ENCODE results near the gene KIAA1671.

Gene KIAA1671

DNA sequence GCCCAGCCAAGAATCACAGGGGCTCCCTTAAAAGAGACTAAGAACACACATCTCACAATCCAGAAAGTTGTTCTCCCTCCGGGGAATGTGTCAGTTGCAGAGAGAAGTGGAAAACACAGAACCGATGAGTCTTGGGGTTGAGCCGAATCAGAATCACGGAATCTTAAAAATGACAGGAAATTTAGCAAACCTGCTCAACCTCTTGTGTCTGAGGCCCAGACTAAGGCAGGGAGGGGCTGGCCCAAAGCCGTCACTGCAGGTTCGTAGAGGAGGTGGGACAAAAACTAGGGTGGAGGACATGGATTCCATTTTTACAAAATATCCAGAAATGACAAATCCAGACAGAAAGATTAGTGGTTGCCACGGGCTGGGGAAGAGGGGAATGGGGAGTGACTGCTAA, 63.8 kb downstream of the KIAA1671 start:
- no peak for DNase-seq

DNA sequence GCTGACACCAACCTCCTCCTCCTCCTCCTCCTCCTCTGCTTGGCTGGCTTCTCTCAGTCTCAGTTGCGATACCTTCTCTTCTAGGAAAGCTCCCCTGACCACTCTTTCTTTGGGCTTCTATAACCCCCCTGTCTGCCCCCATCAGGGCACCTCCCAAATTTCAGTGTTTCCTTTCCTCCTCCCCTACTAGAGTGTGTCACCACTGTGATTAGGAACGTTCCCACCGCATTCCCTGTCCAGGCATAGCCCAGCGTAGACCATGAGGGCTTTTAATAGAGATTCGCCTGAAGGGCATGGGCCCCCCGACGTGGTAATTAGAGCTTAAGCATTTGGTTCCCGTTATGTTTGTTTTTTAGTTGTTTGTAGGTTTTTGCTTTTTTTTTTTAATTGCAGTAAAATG, 65.5 kb downstream of the KIAA1671 start:
- no peak for DNase-seq

DNA sequence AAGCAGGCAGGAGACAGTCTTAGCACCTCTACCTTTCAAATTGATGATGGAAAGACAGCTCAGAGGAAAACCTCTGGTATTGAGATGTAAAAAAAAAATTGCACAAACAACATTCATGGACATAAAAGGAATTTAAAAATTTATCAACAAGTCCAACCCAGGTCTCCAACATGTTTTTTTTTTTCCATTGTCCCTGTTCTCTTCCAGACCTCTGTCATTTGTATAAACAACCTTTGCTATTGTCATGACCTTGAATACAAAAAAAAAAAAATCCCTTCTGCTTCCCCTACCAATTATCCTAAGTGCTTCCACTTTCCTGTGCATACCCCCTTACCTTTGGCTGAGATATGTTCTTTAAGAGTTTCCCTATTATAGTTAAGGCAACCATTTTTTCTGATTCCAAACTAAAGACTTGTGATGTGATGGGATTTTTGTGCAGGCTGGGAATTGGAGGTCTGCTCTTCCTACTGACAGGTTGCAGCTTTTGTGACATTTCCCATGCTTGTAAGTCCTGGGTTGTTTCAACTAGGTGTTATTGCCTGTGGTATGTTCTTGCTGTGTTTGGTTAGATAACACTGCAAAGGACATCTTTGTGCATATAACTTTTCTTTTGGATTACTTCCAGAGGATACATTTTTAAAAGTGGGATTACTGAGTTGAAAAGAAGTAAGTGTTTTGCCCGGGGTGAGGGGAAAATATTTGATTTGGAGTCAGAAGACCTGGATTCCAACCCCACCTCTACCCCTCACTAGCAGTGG, 67.1 kb downstream of the KIAA1671 start:
- no peak for DNase-seq

DNA sequence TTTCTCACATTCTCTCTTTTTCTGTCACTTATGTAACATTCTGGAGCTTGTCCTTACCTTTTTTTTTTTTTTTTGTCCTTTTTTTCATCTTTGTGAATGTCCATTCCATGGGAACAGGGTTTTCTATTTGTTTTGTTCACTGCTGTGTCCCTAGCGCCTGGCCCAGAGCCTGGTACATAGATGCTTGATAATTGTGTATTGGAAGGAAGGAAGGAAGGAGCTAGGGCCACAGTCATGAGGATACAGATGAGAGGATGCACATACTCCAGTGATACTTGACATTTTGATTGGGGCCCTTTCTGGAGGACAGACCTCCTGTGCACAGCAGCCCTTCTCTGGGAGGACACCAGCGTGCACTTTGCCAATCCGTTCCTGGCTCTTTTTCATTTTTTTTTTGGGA, 68.9 kb downstream of the KIAA1671 start:
- DNase-seq, result no peak

DNA sequence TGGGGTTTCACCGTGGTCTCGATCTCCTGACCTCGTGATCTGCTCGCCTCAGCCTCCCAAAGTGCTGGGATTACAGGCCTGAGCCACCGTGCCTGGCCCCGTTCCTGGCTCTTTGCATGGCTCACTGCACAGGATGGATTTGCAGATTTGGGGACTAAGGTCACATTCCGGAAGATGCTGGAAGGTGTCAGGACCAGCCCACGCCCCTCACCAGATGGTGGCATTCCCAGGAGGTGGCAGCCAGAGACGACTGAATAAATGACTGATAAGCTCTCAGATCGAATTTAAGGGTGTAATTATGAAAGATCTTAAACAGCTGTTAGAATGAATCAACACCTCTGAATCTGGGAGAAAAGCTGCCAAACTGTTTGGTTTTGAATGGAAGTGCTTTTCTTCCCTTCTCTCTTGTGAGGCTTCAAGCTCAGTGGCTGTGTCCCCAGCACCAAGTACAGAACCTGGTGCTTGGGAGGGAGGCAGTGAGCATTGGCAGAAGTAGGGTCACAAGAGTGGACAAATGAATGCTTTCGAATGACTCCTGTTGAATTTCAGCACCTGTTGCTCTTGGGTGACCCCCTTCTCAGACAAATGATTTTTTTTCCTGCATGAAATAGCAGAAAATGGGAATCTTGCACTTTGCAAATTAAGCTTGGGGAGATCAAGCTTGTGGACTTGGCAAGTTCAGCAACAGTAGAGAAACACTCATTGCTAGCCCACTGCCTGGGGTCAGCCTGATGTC, 69.6 kb downstream of the KIAA1671 start:
- no peak for DNase-seq

DNA sequence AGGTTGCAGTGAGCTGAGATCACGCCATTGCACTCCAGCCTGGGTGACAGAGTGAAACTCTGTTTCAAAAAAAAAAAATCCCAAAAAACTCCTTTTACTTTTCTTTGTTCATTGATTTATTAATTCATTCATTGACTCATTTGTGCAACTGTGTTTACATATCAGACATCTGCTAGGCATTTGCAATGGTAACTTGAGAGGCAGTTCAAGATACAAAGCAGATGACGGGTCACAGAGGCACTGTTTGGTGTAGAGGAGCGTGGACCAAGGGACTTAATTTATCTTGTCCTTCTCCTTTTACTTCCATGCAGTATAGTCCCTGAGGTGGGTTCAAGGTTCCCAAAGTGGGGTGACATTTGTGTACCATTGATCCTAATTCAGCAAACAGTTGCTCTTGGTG, 71.4 kb downstream of the KIAA1671 start:
- DNase-seq, result no peak

DNA sequence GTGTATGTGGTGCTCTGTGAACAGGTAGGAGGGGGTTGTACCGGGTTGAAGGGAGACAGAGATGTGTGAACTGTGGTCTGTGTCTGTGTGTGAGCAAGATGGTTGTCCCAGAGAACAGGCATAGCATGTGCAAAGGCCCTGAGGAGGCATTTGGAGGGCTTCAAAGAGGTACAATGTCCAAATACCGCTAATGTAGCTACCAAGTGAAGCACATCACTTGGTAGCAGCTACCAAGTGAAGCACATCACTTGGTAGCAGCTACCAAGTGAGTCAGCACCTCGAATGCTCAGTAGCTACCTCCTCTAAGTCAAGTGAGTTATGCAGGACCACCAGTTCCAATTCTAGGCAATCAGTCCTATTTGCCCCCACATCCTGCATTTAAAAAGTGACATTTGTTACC, 72.4 kb downstream of the KIAA1671 start:
- no peak for DNase-seq

DNA sequence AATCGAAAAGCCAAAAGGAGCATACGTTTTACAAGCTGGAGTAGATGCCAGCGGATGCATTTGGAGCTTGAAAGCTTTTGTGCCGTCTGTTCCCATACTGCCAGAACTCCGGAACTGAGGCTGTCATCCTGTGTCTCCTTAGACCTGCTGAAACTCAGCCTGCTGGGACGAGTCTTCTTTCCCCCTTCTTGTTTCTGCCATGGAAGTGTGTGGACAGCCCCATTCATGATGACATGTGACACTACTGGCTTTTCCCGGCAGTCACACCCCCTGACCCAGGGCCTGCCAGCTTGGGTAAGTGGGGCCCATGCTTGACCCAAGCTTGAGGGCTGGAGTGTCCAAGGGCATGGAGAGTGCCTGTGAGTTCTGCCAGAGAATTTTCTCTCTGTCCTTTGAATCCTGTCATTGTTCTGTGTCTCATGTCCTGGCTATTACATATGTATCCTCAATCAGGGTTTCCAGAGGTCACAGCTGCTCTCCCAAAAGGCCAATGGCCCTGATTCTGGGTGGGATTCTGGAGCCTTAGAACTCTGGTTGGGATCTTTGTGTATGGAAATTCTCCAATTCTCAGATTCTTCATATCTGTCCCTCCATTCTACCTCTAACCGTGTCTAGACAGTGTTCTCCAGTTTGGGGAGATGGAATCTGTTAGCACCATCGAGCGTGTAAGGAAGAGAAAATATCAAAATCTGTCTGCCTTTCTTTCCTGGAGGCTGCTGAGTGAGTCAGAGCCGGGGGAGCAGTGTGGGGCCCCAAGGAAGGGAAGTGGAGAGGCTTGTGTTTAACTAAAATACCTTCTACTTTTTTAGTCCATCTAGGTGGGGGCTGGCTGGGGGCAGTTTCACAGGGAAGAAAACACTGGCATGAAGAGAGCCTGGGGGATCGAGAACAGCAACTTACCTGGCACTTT, 73.2 kb downstream of the KIAA1671 start:
- DNase-seq, result no peak

DNA sequence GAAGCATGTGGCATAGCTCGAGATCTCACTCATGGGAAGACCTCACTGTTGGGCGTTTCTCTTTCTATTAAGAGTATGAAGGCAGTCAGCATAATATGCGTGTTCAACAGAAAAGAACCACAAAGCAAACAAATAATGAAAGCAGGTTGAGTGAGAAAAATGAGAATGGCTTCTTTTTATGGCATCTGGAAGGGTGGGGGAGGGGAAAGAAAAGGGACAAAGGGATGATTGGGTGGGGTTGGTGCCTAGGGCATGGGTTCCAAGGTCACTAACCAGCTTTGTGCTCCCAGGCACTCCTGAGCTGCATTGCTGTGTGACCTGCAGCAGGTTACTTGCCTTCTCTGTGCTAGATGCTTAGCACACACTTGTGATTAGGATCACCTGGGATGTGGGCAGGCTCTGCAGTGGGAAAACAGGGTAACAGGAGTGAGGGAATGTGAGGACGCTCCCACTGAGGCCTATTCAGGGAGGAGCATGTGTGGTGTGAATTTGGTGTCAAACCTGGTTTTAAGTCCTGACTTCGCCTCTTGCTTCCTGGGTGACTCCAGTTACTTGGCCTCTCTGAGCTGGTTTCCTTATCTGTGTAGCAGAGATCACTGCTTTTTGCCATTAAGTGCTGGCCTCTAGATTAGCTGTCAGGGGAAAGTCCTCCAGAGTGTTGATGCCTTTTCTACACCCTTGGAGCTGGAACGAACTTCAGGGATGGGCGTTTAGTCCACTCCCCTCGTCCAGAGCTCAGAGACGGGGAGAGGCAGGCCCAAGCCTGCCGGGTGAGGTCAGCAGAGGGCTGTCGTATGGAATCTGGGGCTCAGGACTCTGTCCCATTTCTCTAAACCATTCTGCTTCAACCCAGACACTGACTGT, 74.8 kb downstream of the KIAA1671 start:
- DNase-seq, result no peak

DNA sequence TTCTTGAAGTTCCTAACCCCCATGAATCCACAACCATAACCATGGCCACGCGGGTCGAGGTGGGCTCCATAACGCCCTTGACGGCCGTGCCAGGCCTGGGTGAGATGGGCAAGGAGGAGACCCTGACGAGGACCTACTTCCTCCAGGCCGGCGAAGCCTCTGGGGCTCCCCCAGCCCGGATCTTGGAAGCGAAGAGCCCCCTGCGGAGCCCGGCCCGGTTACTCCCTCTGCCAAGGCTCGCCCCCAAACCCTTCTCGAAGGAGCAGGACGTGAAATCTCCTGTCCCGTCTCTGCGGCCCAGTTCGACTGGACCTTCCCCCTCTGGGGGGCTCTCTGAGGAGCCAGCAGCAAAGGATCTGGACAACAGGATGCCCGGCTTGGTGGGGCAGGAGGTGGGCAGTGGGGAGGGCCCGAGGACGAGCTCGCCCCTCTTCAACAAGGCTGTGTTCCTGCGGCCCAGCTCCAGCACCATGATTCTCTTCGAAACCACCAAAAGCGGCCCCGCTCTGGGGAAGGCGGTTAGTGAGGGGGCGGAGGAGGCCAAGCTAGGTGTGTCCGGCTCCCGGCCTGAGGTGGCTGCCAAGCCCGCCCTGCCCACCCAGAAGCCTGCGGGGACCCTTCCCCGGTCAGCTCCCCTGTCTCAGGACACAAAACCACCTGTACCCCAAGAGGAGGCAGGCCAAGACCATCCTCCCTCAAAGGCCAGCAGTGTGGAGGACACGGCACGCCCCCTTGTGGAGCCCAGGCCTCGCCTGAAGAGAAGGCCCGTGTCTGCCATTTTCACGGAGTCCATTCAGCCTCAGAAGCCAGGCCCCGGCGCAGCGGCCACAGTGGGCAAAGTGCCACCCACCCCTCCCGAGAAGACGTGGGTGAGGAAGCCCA, 75.7 kb downstream of the KIAA1671 start:
- no peak for DNase-seq

DNA sequence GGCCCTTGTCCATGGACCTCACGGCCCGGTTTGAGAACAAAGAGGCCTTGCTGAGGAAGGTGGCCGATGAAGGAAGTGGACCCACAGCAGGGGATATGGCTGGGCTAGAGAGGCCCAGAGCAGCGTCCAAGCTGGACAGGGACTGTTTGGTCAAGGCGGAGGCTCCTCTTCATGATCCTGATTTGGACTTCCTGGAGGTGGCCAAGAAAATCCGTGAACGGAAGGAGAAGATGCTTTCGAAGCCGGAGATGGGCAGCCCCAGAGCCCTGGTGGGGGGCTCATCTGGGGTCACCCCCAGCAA, 76.3 kb downstream of the KIAA1671 start:
- no peak for DNase-seq

DNA sequence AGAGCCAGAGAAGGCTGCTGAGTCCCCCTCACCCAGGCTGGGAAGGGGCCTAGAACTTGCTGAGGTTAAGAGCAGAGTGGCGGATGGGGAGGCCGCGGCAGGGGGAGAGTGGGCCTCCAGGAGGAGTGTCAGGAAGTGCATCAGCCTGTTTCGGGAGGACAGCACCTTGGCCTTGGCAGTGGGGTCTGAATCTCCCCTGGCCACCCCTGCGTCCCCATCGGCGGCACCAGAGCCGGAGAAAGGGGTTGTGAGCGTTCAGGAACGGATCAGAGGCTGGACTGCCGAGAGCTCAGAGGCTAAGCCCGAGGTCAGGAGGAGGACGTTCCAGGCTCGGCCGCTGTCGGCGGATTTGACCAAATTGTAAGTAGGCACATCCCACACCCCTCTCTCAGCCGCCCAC, 76.7 kb downstream of the KIAA1671 start:
- no peak for DNase-seq

DNA sequence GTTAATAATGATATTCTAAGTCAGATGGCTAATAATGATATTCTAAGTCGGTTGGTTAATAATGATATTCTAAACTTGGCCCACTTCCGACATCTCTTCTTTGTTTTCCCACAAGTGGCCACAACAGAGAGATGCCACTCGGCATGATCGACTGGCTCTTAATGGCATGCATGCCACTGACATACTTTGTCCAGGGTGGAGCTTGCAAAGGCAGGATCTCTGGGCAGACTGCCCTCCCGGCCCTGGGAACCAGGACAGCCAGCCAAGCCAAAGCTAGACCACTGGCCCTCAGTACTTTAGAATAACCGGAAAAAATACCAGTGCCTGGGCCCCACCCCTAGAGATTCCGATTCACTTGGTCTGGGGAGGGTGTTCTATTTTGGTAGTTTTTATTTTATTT, 78.1 kb downstream of the KIAA1671 start:
- no peak for DNase-seq

DNA sequence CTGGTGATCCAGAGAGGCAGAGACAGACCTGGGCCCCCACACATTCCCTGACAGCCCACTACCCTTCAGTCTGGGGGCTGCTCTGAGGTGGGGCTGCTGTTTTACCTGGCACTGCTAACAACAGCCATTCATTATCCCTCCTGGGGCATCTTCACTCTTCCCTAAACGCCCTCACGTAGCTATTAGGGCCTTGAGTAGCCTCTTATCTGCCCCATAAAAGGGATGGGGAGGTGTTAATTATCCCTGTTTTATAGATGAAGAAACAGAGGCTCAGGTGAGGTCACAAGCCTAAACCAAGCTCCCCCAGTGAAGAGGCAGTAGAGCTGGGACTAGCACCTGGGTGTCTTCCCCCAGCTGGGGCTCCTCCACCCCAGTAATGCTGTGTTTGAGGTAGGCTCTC, 79.5 kb downstream of the KIAA1671 start:
- no peak for DNase-seq

DNA sequence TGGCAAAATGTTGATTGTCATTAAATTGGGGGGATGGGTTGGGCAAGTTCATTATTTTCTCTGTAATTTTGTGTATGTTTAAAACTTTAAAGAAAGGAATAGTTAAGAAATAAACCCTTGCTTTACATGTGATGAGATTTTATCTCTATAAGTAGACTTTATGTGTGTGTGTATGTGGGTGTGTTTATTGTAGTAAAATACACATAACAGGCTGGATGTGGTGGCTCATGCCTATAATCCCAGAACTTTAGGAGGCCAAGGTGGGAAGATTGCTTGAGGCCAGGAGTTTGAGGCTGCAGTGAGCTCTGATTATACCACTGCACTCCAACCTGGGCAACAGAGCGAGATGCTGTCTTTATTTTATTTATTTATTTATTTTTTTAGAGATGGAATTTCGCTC, 83.2 kb downstream of the KIAA1671 start:
- DNase-seq, result no peak

DNA sequence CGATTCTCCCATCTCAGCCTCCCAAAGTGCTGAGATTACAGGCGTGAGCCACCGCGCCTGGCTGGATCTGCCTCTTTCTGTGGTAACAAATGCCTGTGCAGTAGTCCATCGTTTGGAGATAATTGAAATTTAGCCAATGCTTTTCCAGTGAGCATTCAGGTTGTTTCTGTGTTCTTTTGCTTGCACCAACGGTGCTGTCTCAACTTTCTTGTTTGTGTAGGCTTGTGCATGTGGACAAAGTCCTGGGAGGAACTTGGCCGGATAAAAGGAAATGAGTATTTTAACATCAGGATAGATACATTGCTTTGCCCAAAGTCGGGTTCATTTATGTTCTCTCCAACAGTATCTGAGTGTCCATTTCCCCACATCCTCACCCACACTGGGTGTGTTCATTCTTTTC, 85.7 kb downstream of the KIAA1671 start:
- DNase-seq, result no peak

DNA sequence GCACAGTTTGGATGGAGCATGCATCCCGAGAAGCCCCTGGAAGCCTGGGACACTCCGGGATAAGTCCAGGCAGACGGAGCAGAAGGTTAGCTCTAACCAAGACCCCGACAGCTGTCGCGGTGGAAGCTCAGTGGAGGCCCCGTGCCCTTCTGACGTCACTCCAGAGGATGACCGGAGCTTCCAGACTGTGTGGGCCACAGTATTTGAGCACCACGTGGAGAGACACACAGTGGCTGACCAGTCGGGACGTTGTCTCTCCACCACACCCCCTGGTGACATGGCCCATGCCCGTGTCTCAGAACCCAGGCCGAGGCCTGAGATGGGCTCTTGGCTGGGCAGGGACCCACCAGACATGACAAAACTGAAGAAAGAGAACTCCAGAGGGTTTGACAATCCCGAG, 86.3 kb downstream of the KIAA1671 start:
- DNase-seq, result no peak

DNA sequence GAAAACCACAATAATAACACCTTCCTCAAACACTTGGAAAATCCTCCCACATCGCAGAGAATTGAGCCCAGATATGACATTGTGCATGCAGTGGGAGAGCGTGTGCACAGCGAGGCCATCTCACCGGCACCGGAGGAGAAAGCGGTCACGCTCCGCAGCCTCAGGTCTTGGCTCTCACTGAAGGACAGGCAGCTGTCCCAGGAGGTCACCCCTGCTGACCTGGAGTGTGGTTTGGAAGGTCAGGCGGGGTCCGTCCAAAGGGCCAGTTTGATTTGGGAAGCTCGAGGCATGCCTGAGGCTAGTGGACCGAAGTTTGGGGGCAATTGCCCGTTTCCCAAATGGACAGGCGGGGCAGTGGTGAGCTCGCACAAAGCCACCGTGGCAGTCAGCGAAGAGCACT, 86.7 kb downstream of the KIAA1671 start:
- DNase-seq, result no peak

DNA sequence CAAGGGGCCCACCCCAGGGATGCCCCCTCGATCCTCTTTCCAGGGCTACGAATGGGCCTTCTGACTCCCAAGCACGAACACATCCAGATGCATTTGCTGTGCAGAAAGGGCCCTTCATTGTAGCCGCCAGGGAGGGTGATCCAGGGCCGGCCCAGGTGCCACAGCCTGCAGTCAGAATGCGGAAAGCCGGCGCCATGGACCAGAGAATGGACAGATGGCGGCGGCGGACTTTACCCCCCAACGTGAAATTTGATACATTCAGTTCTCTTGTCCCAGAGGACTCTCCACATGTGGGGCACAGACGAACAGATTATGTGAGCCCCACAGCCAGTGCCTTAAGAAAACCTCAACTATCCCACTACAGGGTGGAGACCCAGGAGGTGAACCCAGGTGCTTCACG, 87.2 kb downstream of the KIAA1671 start:
- no peak for DNase-seq

DNA sequence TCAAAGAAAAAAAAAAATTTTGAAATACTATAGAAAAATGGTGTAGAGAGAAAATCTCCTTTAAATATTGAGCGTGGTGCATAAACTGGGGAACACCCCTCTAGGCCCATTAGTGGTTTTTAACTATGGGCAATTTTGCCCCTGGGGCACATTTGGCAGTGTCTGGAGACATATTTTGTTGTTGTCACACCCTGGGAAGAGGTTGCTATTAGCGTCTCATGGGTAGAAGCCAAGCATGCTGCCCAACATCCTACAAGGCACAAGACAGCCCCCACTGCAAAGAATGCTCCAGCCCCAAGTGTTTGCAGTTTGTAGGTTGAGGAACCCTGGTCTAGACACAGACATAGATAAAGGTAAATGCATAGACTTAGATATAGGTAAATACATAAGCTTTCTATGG, 92.6 kb downstream of the KIAA1671 start:
- no peak for DNase-seq

DNA sequence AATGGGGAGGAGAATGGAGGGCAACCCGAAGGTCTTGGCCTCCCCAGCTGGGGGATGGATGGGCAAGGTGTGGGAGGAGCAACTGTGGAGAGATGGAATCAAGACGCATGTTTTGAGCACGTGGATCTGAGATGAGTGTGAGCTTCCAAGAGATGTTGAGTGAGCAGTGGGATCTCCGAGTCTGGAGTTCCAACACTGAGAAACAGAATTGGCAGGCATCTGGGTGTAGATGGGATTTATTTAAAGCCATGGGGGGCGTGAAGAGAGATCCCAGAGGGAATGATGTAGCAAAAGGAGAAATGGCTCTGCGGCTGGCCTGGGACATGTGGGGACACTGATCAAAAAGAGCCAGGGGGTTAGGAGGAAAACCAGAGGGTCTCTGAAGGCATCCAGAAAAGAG, 95.6 kb downstream of the KIAA1671 start:
- no peak for DNase-seq
